H1 (cell line): ENCODE measurements around the gene AFF2. TPM values are rescaled to one million over a fixed set of nuclear protein-coding genes. Genes with fewer than 3 reads are reported as not detected.

Source experiments
- ATF3 ChIP-seq: IDR thresholded peaks from 2 replicates; pipeline ENCODE4 v1.6.1; 2011; ENCODE audit warnings: low read depth, mild to moderate bottlenecking, low read length; ENCODE audit not compliant: insufficient read depth
- FOSL1 ChIP-seq: IDR thresholded peaks from 2 replicates; pipeline ENCODE4 v1.6.1; 2011; ENCODE audit warnings: mild to moderate bottlenecking, low read depth, low read length, moderate library complexity; ENCODE audit not compliant: insufficient read depth
- GABPA ChIP-seq: IDR thresholded peaks from 2 replicates; pipeline ENCODE4 v1.6.1; 2011; ENCODE audit warnings: mild to moderate bottlenecking, low read length, moderate library complexity, borderline replicate concordance; ENCODE audit not compliant: insufficient read depth
- JUND ChIP-seq: IDR thresholded peaks from 2 replicates; pipeline ENCODE4 v1.6.1; 2011; ENCODE audit warnings: mild to moderate bottlenecking, improper control_type of control experiment, low read length
- RBBP5 ChIP-seq: IDR thresholded peaks from 2 replicates; pipeline ENCODE4 v1.7.1; 2012; ENCODE audit warnings: low read depth, mild to moderate bottlenecking, inconsistent platforms, low read length, moderate library complexity, borderline replicate concordance
- RXRA ChIP-seq: IDR thresholded peaks from 2 replicates; pipeline ENCODE4 v1.6.1; 2011; ENCODE audit warnings: low read depth, mild to moderate bottlenecking, low read length, moderate library complexity; ENCODE audit not compliant: insufficient read depth
- TAF1 ChIP-seq: IDR thresholded peaks from 2 replicates; pipeline ENCODE4 v1.6.1; 2011; ENCODE audit warnings: mild to moderate bottlenecking, low read depth, low read length
- TBP ChIP-seq: IDR thresholded peaks from 2 replicates; pipeline ENCODE4 v1.6.1; 2011; ENCODE audit warnings: low read depth, low read length, improper control_type of control experiment
- TEAD4 ChIP-seq: IDR thresholded peaks from 2 replicates; pipeline ENCODE4 v1.6.1; 2012; ENCODE audit warnings: low read depth, low read length, inconsistent platforms, mixed read lengths
- YY1 ChIP-seq: IDR thresholded peaks from 2 replicates; pipeline ENCODE4 v1.6.1; 2011; ENCODE audit warnings: low read depth, mild to moderate bottlenecking, low read length
- ZNF274 ChIP-seq: IDR thresholded peaks from 2 replicates; pipeline ENCODE4 v1.7.0; 2012; ENCODE audit warnings: low read length, borderline replicate concordance; ENCODE audit errors: extremely low read depth
- polyA plus RNA-seq, 7 experiments: library from polyadenylated mRNA; depleted of rRNA in 3 of 7; stranded (reverse) in 5 of 7; unstranded in 2 of 7; fragments of >200 nt in 5 of 7; fragments of 200-250 nt in 2 of 7; gene quantifications; 1 replicate in 5 of 7; 2 replicates in 1 of 7; 4 replicates in 1 of 7; pipeline versions ENCODE4 v1.2.1 to v1.2.3, GENCODE V29; 2011 to 2013; ENCODE audit warnings: missing spikeins in 2 of 7, mixed read lengths in 2 of 7
- total RNA-seq: library from RNA; stranded (reverse); fragmentation: NEBNext Ultra II Directional; extraction: Animal tissue kit (Norgen Biotek cat#: 25700); gene quantifications from 2 replicates; pipeline ENCODE4 v1.2.1, GENCODE V29; 2021
- TF ChIP-seq, protein P1 (sequence below): fragments of 300-600 bp; sonication (generic); IDR thresholded peaks from 2 replicates; pipeline ENCODE4 v1.7.1; 2012; ENCODE audit warnings: low read length, moderate library complexity, mild to moderate bottlenecking, inconsistent platforms; ENCODE audit not compliant: insufficient replicate concordance

The AFF2 gene
- total and polyA plus RNA-seq, 2 of the 8 experiments (the other 6 are each of a cell fraction or from before 2014, with no cell fraction given), result 2.0 to 7.3 TPM

DNA sequence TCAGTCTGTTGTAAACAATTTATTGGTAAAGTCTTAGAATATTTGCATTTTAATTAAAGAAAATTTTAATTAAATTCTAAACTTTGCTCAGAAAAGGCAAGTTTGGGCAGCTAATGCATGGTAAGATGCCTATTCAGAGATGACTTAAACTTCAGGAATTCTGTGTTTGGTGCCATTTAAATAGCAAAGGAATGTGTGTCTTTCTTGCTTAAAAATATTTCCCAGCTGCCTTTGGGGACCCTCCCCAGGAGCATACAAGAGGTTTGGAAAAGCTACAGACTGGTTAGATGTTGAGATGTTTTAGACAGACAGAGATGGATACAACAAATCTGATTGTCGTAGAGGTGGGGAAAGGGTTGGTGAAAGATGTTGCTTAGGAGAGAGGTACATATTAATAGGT lies 36.5 kb downstream of the AFF2 start (continued):
- TF ChIP-seq, protein P1, sequence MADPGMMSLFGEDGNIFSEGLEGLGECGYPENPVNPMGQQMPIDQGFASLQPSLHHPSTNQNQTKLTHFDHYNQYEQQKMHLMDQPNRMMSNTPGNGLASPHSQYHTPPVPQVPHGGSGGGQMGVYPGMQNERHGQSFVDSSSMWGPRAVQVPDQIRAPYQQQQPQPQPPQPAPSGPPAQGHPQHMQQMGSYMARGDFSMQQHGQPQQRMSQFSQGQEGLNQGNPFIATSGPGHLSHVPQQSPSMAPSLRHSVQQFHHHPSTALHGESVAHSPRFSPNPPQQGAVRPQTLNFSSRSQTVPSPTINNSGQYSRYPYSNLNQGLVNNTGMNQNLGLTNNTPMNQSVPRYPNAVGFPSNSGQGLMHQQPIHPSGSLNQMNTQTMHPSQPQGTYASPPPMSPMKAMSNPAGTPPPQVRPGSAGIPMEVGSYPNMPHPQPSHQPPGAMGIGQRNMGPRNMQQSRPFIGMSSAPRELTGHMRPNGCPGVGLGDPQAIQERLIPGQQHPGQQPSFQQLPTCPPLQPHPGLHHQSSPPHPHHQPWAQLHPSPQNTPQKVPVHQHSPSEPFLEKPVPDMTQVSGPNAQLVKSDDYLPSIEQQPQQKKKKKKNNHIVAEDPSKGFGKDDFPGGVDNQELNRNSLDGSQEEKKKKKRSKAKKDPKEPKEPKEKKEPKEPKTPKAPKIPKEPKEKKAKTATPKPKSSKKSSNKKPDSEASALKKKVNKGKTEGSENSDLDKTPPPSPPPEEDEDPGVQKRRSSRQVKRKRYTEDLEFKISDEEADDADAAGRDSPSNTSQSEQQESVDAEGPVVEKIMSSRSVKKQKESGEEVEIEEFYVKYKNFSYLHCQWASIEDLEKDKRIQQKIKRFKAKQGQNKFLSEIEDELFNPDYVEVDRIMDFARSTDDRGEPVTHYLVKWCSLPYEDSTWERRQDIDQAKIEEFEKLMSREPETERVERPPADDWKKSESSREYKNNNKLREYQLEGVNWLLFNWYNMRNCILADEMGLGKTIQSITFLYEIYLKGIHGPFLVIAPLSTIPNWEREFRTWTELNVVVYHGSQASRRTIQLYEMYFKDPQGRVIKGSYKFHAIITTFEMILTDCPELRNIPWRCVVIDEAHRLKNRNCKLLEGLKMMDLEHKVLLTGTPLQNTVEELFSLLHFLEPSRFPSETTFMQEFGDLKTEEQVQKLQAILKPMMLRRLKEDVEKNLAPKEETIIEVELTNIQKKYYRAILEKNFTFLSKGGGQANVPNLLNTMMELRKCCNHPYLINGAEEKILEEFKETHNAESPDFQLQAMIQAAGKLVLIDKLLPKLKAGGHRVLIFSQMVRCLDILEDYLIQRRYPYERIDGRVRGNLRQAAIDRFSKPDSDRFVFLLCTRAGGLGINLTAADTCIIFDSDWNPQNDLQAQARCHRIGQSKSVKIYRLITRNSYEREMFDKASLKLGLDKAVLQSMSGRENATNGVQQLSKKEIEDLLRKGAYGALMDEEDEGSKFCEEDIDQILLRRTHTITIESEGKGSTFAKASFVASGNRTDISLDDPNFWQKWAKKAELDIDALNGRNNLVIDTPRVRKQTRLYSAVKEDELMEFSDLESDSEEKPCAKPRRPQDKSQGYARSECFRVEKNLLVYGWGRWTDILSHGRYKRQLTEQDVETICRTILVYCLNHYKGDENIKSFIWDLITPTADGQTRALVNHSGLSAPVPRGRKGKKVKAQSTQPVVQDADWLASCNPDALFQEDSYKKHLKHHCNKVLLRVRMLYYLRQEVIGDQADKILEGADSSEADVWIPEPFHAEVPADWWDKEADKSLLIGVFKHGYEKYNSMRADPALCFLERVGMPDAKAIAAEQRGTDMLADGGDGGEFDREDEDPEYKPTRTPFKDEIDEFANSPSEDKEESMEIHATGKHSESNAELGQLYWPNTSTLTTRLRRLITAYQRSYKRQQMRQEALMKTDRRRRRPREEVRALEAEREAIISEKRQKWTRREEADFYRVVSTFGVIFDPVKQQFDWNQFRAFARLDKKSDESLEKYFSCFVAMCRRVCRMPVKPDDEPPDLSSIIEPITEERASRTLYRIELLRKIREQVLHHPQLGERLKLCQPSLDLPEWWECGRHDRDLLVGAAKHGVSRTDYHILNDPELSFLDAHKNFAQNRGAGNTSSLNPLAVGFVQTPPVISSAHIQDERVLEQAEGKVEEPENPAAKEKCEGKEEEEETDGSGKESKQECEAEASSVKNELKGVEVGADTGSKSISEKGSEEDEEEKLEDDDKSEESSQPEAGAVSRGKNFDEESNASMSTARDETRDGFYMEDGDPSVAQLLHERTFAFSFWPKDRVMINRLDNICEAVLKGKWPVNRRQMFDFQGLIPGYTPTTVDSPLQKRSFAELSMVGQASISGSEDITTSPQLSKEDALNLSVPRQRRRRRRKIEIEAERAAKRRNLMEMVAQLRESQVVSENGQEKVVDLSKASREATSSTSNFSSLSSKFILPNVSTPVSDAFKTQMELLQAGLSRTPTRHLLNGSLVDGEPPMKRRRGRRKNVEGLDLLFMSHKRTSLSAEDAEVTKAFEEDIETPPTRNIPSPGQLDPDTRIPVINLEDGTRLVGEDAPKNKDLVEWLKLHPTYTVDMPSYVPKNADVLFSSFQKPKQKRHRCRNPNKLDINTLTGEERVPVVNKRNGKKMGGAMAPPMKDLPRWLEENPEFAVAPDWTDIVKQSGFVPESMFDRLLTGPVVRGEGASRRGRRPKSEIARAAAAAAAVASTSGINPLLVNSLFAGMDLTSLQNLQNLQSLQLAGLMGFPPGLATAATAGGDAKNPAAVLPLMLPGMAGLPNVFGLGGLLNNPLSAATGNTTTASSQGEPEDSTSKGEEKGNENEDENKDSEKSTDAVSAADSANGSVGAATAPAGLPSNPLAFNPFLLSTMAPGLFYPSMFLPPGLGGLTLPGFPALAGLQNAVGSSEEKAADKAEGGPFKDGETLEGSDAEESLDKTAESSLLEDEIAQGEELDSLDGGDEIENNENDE, result no peak
- TF ChIP-seq RXRA (no peak), TAF1 (no peak), GABPA (no peak), FOSL1 (no peak), JUND (no peak), RBBP5 (no peak), TBP (no peak), YY1 (no peak), ATF3 (no peak), ZNF274 (no peak), TEAD4 (no peak)
